ENCODE data around the gene YWHAB.

GRCh38 chr20:44901974-44902373, 16.5 kb downstream of the YWHAB start:
- TF ChIP-seq CTCF (IDR thresholded peaks at IDR 0.05): no peak
- TF ChIP-seq POLR2A (IDR thresholded peaks at IDR 0.05): no peak

Measured in heart left ventricle (tissue), 13 donors.